Nephron (organoid): ENCODE results near the gene KIF6.
A peak's percentile ranks its signal among the peaks of the same experiment; 100 is the strongest.

Experiments
- H3K27ac Mint-ChIP-seq, 3 experiments: 2 replicates each; pipeline ENCODE4 v1.8.0; 2020; ENCODE audit warnings: mixed read lengths in 3 of 3, mild to moderate bottlenecking in 2 of 3, moderate library complexity in 1 of 3
- H3K27me3 Mint-ChIP-seq: 2 replicates; pipeline ENCODE4 v1.8.0; 2021; ENCODE audit warnings: low read depth, mild to moderate bottlenecking, moderate library complexity, mixed read lengths
- H3K36me3 Mint-ChIP-seq: 2 replicates; pipeline ENCODE4 v1.8.0; 2020; ENCODE audit warnings: low read depth, mixed read lengths
- H3K4me1 Mint-ChIP-seq: 2 replicates; pipeline ENCODE4 v1.8.0; 2020; ENCODE audit warnings: mixed read lengths
- H3K4me3 Mint-ChIP-seq, 3 experiments: 2 replicates each; pipeline ENCODE4 v1.8.0; 2020; ENCODE audit warnings: mild to moderate bottlenecking in 3 of 3, mixed read lengths in 3 of 3, moderate library complexity in 2 of 3
- H3K9me3 Mint-ChIP-seq: 2 replicates; pipeline ENCODE4 v1.8.0; 2020; ENCODE audit warnings: mixed read lengths
- CTCF ChIP-seq, 3 experiments: fragments of 200-600 bp; sonication (generic); IDR thresholded peaks; one replicate each; pipeline ENCODE4 v1.5.0; 2021; ENCODE audit warnings: antibody characterized with exemption in 3 of 3; ENCODE audit not compliant: unreplicated experiment in 3 of 3

KIF6 gene

GRCh38 chr6:39765508-39766065, 40.4 kb upstream of the KIF6 start:
- Mint-ChIP-seq H3K9me3 (peaks cover 5% of the 10 kb centered on the region), H3K27ac (no peak overlapping the region), H3K36me3 (no peaks in the 10 kb centered on the region), H3K27me3 (peaks cover 22% of the 10 kb centered on the region), H3K4me1 (peaks cover 10% of the 10 kb centered on the region), H3K4me3 (no peak overlapping the region)
- no peak for TF ChIP-seq CTCF (IDR thresholded peaks at IDR 0.05; ENCODE audit: unreplicated experiment in 3 of 3)

GRCh38 chr6:39760226-39760952, 35.2 kb upstream of the KIF6 start:
- Mint-ChIP-seq H3K27ac (peak overlapping the region in 2 of 3 experiments; percentile 20 to 75), H3K9me3 (no peaks in the 10 kb centered on the region), H3K4me3 (no peak overlapping the region), H3K36me3 (no peaks in the 10 kb centered on the region), H3K4me1 (peaks cover 30% of the 10 kb centered on the region), H3K27me3 (peaks cover 14% of the 10 kb centered on the region)
- no peak for TF ChIP-seq CTCF (IDR thresholded peaks at IDR 0.05; ENCODE audit: unreplicated experiment in 3 of 3)

- Mint-ChIP-seq H3K27me3 (peaks cover 10% of the 10 kb centered on the region), H3K4me1 (peaks cover 43% of the 10 kb centered on the region), H3K4me3 (no peak overlapping the region), H3K27ac (peak overlapping the region in 1 of 3 experiments; percentile 75), H3K36me3 (no peaks in the 10 kb centered on the region), H3K9me3 (no peaks in the 10 kb centered on the region)
- no peak for TF ChIP-seq CTCF (IDR thresholded peaks at IDR 0.05; ENCODE audit: unreplicated experiment in 3 of 3)
These were observed 33.8 kb upstream of the KIF6 start for GRCh38 chr6:39758905-39759605.

- Mint-ChIP-seq H3K36me3 (no peaks in the 10 kb centered on the region), H3K4me3 (no peak overlapping the region), H3K27ac (no peak overlapping the region), H3K4me1 (peaks cover 50% of the 10 kb centered on the region), H3K27me3 (peaks cover 5% of the 10 kb centered on the region), H3K9me3 (no peaks in the 10 kb centered on the region)
- TF ChIP-seq CTCF (IDR thresholded peaks at IDR 0.05; ENCODE audit: unreplicated experiment in 3 of 3), result no peak
These were observed 31.4 kb upstream of the KIF6 start for GRCh38 chr6:39756582-39756981.

- H3K27ac Mint-ChIP-seq, result peak overlapping the region in 1 of 3 experiments; percentile 88
- TF ChIP-seq CTCF (IDR thresholded peaks at IDR 0.05; ENCODE audit: unreplicated experiment in 3 of 3), result no peak
- no peaks in the 10 kb centered on the region for H3K9me3 Mint-ChIP-seq
- no peak overlapping the region for H3K4me3 Mint-ChIP-seq
- no peaks in the 10 kb centered on the region for H3K27me3 Mint-ChIP-seq
- peaks cover 44% of the 10 kb centered on the region for H3K4me1 Mint-ChIP-seq
- H3K36me3 Mint-ChIP-seq, result no peaks in the 10 kb centered on the region
These were observed 30.0 kb upstream of the KIF6 start for GRCh38 chr6:39755231-39755630.
